Dermis microvascular lymphatic vessel endothelial cell (primary cell): ENCODE results near the gene NCOR1. TPM values are rescaled to one million over a fixed set of nuclear protein-coding genes. Genes with fewer than 3 reads are reported as not detected.
"Not testable (repeated sequence)": the region's sequence is repeated elsewhere in the genome, so short reads cannot be mapped to it uniquely, and the experiment has no call there.

Source experiments
- DNase-seq, 2 donors: peaks; one replicate each; pipeline versions ENCODE4 v3.0.0 to v3.0.0-alpha.2; 2010; ENCODE audit warnings: low read depth in 2 of 2
- total RNA-seq: library from RNA; depleted of rRNA; stranded (reverse); fragments of >200 nt; gene quantifications from 2 replicates; pipeline ENCODE4 v1.2.1, GENCODE V29; 2014

NCOR1 gene
- total RNA-seq, 1 donor from 2014 or later: 67.4 TPM

DNA sequence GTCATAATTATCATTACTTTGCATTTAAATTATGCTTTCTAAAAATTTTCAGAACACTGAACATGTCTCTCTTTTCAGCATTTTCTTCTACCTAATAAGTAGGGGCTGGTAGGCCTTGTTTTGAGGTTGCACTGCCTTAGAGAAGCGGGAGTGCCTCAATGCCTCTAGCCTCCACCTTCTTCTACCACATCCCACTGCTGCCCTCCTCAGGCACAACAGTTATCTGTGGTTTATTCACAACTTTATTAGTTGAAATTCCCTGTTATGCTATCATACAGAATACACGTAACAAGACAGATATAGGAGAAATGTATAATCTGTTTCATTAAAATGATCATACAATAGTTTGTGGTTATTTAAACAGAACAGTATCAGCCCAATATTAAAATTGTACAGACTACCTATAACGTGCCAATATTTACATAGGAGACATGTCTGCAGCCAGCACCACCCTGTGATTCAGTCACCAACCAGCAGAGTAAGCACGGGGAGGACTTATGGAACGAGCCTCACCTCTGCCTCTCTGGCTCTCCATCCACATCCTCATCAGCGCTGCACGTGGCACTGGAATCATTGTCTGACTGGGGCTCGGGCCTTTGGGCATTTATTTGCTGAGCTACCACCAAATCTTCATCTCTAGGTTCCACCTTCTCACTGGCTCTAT, 114.5 kb downstream of the NCOR1 start:
- DNase-seq: no peak

DNA sequence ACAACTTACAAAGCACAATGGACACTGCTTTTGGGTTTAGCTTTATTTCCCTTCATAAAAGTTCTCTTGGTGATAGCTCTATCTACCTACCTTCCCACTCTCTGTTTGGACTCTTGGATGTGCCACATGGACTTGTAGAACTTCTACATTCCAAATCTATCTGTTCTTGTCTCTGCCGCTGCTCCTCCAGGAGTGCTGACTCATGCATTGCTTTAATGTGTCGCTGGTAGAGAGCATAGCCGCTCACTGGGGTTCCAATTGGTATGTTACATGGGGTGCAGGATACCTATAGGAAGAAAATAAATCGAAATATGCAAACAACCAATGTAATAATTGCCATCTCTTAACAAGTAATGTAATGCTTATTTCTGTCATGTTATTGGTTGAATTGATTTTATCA, 123.6 kb downstream of the NCOR1 start:
- no peak for DNase-seq

- DNase-seq: no peak
Measured at GRCh38 chr17:16086957-16087356, 128.4 kb downstream of the NCOR1 start.

DNA sequence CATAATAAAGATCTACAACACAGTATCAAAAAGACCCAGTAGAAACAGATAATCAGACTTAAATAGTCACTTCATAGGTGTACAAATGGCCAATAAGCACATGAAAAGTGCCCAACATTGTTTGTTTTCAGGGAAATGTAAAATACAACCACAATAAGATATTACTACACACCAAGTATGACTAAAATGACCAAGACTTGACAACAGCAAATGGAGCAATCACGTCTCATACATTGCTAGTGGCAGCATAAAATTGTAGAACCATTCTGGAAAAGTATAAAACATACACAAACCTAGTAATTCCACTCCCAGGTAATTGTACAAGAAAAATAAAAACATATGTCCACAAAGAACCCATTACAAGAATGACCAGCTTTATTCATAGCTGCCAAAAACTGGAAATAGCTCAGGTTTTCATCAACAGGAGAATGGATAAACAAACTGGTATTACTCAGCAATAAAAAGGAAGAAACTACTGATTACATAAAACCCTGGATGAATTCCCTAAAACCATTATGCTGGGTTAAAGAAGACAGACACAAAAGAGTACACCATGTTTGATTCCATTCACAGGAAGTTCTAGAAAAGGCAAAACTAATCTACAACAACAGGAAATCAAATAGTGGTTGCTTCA, 130.2 kb downstream of the NCOR1 start:
- DNase-seq: peak; percentile 44 to 75

DNA sequence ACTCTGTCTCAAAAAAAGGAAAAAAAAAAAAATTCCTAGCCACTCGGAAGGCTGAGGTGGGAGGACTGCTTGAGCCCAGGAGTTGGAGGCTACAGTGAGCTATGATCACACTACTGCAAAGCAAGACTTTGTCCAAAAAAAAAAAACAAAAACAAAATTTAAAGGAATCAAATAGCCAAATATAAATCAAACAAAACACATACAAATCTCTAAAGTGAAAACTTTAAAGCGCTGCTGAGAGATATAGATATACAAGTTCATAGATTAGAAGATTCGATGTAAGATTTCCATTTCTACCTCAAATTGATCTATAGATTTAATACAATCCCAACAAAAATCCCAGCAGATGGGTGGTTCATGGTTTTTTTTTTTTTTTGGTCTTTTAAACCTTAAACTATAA, 132.1 kb downstream of the NCOR1 start:
- no peak for DNase-seq

GRCh38 chr17:16081507-16082087, 133.7 kb downstream of the NCOR1 start:
- no peak for DNase-seq

DNA sequence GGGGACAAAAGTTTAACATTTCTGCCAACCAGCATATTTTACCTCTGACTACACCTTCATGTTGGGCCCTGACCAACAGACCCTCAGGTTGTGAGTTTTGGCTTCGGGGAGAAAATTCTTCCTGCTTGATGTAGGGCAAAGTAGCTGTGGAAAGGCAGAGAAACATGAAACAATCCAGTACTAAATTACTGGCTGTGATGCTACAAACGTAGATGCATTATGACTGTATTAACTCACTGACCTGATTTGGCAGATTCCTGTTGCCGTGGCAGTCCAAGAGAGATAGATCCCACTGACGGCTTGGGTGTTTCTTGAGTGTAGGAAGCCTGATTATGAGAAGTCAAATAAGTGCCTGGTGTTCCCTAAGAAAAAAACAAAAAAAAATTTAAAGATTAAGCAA, 135.0 kb downstream of the NCOR1 start:
- DNase-seq: no peak

GRCh38 chr17:16075949-16076348, 139.4 kb downstream of the NCOR1 start:
- no peak for DNase-seq

GRCh38 chr17:16074423-16074822, 140.9 kb downstream of the NCOR1 start:
- DNase-seq: no peak

DNA sequence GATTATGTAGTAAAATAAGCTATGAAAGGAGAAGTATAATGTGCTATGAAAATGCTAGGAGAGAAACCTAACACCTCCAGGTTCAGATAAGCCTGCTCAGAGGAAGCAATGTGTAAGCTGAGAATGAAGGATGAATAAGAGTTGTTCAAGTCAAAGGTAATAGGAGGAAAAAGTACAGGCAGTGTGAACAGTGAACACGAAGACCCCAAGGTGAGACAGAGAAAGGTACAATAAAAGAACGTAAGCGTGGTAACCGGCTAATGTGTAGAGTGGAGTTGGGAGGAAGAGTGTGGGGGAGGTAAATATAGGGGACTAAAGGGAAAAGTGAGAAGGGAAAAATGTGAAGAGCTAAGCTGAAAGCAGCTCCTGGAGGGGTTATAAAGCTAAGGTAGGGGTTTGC, 141.5 kb downstream of the NCOR1 start:
- DNase-seq: no peak

DNA sequence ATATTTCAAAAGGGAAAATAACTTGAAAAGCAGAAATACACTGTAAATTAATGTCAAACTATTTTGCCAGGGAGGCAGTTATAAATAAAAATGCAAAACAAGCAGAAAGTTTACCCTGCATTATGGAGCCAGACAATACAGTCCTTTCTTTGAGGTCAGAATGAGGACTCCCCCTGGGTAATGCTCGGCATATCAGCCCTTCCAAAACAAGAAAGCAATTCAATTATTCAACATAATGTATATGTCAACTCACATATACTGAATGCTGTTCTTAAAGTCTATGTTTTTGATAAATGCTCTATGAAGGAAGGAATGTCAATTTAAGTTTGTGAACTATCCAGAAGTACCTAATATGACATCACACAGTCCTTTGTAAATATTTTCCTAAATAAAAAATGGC, 143.3 kb downstream of the NCOR1 start:
- no peak for DNase-seq

DNA sequence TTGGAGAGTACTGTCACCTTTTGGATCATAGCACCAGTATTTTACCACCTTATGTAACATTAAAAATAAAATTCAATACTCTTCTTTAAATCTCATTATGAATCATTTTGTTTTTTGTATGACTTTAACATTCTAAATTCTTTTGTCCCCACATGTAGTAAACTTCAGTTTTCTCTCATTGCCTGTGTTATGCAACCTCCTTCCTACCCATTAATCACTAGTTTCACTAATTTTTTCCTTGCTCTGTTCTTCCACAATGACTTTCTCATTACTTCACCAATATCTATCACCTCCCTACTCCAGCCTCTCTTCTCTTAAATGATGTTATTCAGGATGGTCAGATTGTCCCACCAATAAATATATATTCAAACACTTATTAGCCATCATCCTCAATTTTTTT, 147.0 kb downstream of the NCOR1 start:
- DNase-seq: no peak

- DNase-seq: no peak
Measured at GRCh38 chr17:16066125-16066524, 149.2 kb downstream of the NCOR1 start.

DNA sequence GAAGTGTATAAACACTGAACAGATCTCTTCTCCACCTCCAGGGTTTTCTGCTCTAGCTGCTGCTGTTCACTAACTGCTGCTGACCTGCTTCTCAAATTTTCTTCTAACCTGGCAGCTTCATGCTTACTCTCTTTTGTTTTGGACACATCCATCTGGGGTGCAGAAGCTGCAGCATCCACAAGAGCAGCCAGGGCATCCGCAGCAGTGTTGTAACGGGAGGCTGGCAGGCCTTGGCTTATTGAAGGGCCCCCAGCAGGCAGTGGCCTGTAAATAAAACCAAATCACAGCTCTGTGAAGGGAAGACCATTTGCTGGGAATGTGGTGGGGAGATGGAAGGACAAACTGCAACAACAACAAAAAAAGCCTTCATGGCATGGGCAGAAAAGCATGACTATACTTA, 153.7 kb downstream of the NCOR1 start:
- DNase-seq: no peak

DNA sequence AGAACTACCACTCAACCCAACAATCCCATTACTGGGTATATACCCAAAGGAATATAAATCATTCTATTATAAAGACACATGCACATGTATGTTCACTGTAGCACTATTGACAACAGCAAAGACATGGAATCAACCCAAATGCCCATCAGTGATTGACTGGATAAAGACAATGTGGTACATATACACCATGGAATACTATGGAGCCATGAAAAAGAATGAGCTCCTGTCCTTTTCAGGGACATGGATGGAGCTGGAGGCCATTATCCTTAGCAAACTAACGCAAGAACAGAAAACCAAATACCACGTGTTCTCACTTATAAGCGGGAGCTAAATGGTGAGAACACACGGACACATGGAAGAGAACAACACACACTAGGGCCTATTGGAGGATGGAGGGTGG, 160.2 kb downstream of the NCOR1 start:
- DNase-seq: not testable (repeated sequence)

DNA sequence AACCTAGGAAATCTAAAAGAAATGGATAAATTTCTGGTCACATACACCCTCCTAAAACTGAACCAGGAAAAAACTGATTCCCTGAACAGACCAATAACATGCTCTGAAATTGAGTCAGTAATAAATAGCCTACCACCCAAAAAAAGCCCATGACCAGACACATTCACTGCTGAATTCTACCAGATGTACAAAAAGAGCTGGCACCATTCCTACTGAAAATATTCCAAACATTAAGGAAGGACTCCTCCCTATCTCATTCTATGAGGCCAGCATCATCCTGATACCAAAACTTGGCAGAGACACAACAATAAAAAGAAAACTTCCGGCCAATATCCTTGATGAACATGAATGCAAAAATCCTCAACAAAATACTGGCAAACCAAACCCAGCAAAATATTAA, 162.8 kb downstream of the NCOR1 start:
- no peak for DNase-seq

DNA sequence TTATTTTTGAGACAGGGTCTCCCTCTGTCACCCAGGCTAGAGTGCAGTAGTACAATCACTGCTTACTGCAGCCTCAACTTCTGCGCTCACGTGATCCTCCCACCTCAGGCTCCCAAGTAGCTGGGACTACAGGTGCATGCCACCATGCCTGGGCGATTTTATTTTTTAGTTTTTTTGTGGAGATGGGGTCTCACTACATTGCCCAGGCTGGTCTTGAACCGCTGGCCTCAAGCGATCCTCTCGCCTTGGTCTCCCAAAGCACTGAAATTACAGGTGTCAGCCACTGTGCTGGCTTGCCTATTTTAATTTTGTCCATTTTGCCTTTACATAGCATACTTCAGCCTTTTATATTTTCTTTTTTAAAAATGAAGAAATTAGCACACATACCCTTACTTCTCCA, 164.5 kb downstream of the NCOR1 start:
- DNase-seq: no peak

- no peak for DNase-seq
Measured at GRCh38 chr17:16048811-16049449, 166.4 kb downstream of the NCOR1 start.

DNA sequence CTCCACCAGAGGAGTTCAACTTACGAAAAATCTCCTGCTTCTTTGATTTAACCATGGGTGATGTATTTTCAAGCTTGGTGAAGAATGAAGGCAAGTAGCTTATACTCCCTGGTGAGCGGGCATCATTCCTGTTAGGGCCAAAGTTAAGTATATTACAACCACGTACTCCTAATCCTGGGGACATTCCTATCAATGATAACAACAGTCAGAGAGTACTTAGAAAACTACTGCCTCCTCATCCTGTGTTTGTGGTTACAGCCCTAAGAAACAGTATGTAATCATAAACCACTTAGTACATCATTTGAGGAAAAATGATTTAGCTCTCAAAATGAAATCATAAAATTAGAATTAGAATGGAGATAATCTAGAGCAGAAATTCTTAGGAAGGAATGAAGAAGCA, 168.4 kb downstream of the NCOR1 start:
- no peak for DNase-seq

- no peak for DNase-seq
Measured at GRCh38 chr17:16044487-16044886, 170.8 kb downstream of the NCOR1 start.

- DNase-seq: no peak
Measured at GRCh38 chr17:16040710-16041251, 174.6 kb downstream of the NCOR1 start.

- DNase-seq: no peak
Measured at GRCh38 chr17:16037636-16038035, 177.7 kb downstream of the NCOR1 start.
